NCI-H128 (cell line): ENCODE results near the gene CPSF2.
"Not testable (repeated sequence)": the region's sequence is repeated elsewhere in the genome, so short reads cannot be mapped to it uniquely, and the experiment has no call there.

ENCODE experiments used
- DNase-seq: peaks from one replicate; lab custom pipeline; 2025; ENCODE audit not compliant: unreplicated experiment; lab: John Stamatoyannopoulos, UW

The CPSF2 gene

DNA sequence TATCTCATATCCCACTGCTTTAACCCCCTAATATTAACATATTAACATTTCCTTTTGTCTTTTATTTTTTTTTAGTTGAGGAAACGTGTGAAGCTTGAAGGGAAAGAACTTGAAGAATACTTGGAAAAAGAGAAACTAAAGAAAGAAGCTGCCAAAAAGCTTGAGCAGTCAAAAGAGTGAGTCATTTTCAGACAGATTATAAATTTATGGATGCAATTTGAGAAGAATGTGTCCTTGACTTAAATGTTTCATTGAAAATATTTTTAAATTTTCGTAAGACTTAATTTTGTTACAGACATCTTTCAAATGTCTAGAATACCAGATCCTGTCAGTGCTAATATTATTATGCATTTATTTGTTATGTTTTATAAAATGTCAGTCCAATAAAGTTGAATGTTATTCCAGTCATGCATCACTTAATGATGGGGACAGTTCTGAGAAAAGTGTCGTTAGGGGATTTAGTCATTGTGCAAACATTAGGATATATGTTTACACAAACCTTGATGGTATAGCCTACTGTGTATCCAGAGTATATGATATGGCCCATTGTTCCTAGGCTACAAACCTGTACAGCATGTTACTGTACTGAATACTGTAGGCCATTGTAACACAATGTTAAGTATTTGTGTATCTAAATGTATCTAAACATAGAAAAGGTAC is 32.6 kb downstream of the CPSF2 start:
- no peak for DNase-seq

DNA sequence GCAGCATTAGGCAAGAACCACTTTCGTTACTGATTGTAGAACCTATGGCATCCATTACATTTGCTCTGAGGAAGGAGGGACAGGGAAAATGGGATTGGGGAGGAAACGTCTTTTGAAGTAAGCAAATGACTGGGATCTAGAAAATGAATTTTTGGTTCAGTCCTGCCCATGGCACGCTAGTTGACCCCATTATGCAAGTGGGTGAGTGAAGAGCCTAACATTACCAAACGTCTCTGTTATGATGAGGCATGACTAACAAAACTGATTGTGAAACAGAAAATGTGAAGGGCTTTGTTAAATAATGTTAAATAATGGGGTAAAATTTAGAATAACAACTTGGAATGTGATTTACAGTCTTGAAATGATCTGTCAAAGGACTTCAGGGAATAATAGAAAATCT is 38.9 kb downstream of the CPSF2 start:
- DNase-seq: no peak

DNA sequence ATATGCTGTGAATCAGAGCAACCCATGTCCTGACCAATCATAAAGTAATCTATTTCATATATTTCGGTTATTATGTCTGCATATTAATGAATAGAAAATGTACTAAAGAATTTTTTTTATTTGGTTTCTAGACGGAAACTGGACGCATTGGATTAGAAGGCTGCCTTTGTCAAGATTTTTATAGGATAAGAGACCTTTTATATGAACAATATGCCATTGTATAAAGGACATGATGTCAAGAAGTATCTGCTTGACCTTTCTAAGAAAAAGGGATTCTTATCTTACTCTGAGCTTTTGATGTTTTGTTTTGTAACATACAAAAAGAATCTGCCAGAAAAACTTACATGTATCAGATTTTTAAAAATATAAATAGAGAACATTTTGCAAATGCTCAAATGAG is 39.8 kb downstream of the CPSF2 start:
- no peak for DNase-seq

DNA sequence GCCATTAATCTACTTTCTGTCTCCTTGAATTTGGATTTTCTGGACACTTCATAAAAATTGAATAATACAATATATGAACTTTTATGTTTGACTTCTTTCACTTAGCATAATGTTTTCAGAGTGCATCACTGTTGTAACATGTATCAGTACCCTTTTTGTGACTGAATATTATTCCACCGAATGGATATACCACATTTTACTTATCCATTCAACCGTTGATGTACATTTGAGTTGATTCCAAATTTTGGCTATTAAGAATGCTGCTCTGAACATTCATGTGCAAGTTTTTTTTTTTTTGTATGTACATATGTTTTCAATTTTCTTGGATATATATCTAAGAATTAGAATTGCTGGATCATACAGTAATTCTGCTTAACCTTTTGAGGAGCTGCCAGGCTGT is 43.2 kb downstream of the CPSF2 start:
- DNase-seq: no peak

DNA sequence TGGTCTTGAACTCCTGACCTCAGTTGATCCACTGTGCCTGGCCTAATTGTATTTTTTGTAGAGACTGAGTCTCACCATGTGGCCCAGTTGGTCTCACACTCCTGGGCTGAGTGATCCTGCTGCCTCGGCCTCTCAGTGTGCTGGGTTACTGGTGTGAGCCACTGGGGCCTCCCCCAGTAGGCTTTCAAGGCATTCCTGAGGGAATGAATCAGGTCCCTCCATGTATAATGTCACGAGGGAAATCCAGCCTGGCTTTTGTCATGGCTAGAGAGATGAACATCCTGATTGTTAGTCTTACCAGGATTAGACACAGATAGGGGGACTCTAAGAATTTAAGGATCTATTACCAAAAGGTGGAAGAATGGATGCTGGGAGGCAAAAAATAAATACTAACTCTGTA is 51.9 kb downstream of the CPSF2 start:
- DNase-seq: no peak

DNA sequence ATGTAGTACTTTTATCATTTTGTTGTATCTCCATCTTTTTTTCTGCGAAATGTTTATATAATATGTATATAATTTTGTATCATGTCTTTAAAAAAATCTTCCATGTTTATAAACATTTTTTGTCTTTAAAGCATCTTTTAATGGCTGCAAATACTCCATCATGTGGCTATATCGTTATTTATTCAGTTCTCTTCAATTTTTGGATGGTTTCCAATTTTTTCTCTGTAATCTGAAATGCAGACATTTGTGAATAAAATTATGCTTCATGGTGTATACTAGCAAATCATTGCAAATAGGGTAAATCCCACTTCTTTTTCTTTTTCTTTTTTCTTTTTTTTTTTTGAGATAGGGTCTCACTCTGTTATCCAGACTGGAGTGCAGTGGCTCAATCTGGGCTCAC is 54.0 kb downstream of the CPSF2 start:
- DNase-seq: no peak

DNA sequence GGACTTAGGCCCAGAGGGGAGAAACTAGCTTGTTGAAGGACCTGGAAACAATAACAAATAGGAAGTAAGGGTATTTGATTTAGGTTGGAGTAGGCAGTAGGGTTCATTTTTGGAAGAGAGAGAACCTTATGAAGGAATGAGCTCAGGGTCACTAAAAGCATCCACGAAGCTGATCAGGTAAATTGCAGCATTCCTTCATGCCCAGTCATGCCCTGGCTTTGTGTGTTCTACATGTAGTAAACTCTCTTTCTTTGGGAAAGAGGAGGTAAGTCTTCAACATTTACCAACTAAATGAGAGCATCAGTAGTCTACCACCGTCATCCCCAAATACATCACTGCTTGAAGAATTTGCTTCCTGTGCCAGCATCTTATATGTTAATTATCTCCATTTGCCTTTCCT is 54.7 kb downstream of the CPSF2 start:
- DNase-seq: no peak

DNA sequence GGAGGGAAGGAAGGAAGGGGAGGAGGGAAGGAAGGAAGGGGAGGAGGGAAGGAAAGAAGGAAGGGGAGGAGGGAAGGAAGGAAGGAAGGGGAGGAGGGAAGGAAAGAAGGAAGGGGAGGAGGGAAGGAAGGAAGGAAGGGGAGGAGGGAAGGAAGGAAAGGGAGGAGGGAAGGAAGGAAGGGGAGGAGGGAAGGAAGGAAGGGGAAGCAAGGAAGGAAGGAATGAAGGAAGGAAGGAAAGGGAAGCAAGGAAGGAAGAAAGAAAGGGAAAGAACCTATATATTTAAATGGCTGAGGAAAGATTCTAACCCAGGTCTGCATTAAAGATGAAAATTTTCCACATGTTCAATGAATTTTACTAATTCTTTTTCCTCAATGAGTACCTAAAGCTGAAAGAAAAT is 57.4 kb downstream of the CPSF2 start:
- DNase-seq: not testable (repeated sequence)

DNA sequence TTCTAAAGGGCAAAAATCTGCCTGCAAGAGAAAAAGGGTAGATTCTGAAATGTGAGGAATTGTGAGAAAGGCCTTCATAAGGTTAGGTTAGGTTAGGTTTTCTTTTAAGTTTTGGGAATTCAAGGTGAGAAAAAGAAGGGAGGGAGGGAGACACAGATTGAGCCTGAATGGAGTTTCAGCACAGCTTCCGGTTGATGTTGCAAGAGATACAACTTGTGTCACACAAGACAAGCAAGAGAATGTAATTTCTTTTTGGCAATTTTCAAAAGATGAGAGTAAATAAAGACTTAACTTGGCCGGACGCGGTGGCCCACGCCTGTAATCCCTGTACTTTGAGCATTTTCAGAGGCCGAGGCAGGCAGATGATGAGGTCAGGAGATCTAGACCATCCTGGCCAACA is 63.8 kb downstream of the CPSF2 start:
- no peak for DNase-seq

DNA sequence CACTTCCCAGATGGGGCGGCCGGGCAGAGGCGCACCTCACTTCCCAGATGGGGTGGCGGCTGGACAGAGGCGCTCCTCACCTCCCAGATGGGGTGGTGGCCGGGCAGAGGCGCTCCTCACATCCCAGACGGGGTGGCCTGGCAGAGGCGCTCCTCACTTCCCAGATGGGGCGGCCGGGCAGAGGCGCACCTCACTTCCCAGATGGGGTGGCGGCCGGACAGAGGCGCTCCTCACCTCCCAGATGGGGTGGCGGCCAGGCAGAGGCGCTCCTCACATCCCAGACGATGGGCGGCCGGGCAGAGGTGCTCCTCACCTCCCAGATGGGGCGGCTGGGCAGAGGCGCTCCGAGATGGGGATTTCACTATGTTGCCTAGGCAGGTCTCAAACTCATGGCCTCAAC is 65.8 kb downstream of the CPSF2 start:
- not testable (repeated sequence) for DNase-seq

DNA sequence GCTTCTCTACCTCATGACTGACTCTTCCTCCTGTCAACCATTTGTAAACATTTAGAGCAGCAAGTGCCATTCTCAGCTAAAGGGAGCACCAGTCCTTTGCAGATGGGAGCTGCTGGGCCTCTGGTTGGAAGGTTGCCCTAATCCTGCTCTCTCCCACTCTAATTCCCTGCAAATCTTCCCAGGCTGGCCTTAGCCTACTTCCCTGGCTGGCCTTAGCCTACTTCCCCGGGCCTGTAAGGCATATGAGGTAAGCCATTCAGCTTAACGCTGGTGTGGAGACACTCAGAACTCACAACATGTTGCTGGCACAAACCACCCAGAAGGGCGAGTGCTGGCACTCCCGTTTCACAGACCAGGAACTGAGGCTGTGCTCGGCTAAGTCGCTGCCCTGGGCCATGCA is 69.0 kb downstream of the CPSF2 start:
- DNase-seq: no peak

DNA sequence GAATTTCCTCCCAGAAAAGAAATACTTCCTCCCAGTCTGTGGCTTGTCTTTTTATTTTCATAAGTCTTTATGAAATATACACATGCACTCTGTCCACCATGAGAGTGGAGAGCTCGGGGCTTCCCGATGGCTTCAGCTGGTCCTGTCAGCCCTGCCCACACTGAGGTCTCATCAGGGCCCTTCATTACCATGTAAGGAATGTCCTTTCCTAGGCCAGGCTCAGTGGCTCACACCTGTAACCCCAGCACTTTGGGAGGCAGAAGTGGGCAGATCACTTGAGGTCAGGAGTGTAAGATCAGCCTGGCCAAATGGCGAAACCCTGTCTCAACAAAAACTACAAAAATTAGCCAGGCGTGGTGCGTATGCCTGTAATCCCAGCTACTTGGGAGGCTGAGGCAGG is 77.0 kb downstream of the CPSF2 start:
- no peak for DNase-seq

DNA sequence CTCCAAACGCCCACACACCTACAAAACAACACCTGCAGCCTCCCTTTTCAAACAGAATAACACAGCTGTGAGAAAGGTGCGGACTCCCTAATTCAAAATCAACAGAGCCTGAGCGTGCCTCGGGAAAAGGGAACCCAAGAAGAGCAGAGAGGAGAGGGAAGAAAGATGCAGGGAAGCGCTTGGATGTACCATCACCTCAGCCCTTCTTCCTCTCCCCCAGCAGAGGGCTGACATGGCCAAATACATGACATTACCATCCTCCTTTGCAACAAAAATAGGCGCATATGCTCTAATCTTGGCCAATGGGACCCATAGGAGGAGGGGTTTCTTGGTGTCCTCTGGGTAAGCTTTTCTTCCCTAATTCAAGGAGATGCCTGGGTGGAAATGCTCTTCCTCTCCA is 78.0 kb downstream of the CPSF2 start:
- no peak for DNase-seq

DNA sequence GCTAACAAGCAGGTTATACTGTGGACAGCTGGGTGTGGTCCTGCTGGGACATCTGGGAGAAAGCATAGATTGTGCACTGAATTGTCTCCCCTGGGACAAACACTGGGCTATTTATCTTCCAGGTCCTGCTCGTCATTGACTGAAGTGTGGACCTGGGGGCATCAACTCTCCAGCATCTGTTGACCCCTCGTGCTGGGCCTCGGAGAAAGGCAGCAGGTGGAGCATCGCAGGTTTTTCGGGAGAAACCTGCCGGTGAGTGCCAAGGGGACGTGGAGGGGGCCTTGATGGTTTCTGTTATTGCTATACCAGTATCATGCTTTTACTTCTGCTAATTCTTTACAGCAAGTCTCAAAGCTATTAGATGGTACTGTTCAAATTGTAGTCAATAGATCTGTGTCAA is 81.3 kb downstream of the CPSF2 start:
- no peak for DNase-seq

DNA sequence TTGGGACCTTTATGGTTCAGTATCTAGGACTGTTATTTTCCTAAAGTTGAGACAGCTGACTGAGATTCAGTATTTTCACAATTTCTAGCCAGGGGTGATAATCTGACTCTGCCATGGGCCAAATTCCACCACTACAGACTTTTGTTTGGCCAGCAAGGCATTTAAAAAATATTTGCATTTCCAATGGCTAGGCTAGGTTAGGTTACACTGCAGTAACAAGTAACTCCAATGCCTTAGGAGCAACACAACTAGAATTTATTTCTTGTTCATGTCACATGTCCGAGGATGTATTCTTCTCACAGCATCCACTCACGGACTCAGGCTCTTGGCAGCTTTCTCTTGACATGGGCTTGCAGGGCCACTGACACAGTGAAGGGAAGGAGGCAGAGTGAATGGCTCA is 83.0 kb downstream of the CPSF2 start:
- no peak for DNase-seq

DNA sequence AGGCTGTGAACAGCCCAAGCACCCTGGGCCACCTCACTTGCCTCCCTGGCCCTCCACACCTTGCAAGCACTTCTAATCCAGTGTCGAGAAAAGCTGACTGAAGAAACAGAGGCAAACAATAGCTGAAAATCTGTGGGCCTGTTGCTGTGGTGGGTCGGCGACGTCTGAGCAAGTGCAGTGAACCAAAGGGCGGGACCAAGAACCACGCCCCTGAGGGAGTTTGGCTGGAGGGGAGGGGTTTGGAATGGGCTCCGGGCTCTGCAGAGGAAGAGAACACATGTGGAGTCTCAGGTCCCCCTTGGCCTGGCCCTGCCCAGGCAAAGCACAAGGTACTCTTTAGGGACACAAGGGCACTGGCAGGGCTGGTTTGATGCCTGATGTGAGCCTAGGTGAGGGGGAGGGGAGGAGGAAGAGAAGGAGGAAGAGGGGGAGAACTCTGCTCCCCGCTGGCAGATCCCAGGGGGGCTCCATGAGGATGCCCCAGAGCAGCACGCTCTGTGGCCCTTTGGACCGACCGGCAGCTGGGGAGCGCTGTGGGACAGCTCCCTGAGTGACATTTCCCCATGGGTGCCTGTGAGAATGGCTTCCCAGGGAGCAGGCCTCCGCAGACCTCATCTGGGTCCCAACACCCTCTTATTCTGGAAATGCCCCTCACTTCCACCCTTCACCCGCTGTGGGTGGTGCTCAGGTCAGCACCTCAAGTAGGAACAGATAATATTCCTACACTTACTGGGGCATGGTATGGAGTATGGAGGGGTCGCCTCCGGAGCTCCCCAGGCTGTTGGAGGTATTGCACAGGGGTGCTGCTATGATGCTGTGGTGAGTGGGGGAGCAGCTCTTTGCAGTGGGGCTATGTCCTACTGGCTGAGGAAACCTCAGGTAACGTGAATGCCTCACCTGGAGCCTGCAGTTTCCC is 85.5 kb downstream of the CPSF2 start:
- no peak for DNase-seq

DNA sequence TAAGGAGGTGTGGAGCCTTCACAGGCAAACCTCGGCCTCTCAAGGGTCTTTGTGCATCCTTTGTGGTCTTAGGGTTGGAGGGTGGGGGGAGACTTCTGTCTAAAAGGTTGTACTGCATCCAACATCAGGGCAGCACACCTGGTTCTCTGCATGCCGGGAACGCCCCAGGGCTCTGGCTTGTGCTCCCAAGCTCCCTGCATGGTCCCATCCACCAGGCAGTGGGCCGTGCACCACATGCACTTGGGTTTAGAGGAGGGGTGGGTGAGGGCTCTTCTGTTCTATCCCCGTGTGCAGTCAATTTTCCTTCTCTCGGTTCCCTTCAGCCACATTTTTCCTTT is 86.1 kb downstream of the CPSF2 start:
- no peak for DNase-seq

DNA sequence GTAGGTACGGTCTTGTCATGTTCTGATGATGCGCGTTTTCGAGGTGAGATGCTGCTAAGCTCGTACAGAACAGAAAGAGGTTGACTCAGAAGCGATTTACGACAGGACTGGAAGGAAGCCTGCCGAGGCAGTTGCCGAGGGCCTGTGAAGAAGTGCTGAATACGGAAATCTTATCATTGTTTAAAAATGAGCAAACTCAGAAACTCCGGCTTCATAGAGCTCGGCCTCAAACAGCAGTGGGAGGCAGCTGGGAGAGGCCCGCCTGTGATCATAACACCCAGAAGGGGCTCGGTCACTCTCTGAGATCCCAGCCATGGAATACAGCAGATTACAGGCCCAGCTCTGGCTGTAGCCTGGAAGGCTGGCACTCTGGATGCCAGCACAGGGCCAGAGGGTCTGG is 87.4 kb downstream of the CPSF2 start:
- no peak for DNase-seq

DNA sequence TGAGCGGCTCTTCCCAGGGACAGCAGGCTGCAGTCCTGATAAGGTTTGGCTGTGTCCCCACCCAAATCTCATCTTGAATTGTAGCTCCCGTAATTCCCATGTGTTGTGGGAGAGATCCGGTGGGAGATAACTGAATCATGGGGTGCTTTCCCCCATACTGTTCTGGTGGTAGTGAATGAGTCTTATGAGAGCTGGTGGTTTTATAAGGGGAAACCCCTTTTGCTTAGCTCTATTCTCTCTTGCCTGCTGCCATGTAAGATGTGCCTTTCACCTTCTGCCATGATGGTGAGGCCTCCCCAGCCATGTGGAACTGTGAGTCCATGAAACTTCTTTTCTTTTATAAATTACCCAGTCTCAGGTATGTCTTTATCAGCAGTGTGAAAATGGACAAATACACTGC is 91.4 kb downstream of the CPSF2 start:
- not testable (repeated sequence) for DNase-seq

DNA sequence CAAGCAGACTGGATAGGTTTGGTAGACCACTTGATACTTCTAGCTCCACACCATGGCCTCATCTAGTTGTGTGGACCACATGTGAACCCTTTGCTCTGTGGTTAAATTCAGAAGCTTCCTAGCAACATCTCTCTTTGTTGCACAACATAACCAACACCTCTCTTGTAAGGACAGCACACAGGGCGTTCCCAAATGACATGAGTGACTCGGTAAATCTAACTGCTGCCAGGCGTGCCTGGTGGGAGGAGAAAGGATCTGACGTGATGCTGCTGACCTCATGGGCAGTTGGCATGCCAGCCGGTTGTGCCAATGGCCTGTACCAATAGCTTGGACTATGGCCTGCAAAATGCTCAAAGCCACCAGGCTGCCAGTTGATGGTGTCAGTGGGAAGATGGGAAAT is 93.8 kb downstream of the CPSF2 start:
- DNase-seq: no peak

DNA sequence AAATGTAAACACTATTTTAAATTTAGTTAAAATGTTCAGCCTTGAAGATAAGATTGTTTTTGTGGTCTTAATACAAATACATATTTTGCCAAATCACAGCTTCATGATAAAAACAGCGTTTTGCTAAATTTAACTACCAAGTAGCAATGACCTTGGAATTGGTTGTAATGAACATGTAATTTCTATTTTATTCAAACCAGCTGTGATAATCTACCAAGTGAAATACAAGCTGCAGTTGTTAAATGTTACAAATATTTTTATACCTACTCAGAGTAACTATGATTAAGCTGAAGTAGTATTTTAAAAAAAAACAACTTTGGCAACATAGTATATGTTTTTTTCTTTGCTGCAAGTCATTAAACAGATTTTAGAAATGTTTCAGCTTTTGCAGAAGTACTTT is 96.2 kb downstream of the CPSF2 start:
- DNase-seq: no peak
